ENCODE results near the gene UBE2L5. TPM values are rescaled to one million over a fixed set of nuclear protein-coding genes. Genes with fewer than 3 reads are reported as not detected.
A peak's percentile ranks its signal among the peaks of the same experiment; 100 is the strongest.
"Not testable (repeated sequence)": the region's sequence is repeated elsewhere in the genome, so short reads cannot be mapped to it uniquely, and the experiment has no call there.

UBE2L5 gene
- total RNA-seq, 6 experiments from 2014 or later: not detected

- DNase-seq: no peak
- H3K9me3 ChIP-seq: no peaks in the 10 kb centered on the region
- H3K4me3 ChIP-seq: no peak overlapping the region
- no peaks in the 10 kb centered on the region for H3K27me3 ChIP-seq
- H3K36me3 ChIP-seq: no peaks in the 10 kb centered on the region
- TF ChIP-seq POLR2A (IDR thresholded peaks at IDR 0.05): no peak
- TF ChIP-seq, protein P1, sequence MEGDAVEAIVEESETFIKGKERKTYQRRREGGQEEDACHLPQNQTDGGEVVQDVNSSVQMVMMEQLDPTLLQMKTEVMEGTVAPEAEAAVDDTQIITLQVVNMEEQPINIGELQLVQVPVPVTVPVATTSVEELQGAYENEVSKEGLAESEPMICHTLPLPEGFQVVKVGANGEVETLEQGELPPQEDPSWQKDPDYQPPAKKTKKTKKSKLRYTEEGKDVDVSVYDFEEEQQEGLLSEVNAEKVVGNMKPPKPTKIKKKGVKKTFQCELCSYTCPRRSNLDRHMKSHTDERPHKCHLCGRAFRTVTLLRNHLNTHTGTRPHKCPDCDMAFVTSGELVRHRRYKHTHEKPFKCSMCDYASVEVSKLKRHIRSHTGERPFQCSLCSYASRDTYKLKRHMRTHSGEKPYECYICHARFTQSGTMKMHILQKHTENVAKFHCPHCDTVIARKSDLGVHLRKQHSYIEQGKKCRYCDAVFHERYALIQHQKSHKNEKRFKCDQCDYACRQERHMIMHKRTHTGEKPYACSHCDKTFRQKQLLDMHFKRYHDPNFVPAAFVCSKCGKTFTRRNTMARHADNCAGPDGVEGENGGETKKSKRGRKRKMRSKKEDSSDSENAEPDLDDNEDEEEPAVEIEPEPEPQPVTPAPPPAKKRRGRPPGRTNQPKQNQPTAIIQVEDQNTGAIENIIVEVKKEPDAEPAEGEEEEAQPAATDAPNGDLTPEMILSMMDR (IDR thresholded peaks at IDR 0.05): no peak
- peak in 1 of 4 donors; percentile 65 for ATAC-seq
- intact Hi-C loops (cut with DNase I): no loop called here
- 52% methylated on average over 8 of the region's 8 CpGs for WGBS (ENCODE audit: insufficient coverage, low coverage, low lambda C conversion rate, missing lambda C conversion rate)
- H3K27ac ChIP-seq: no peak overlapping the region
- H3K4me1 ChIP-seq: no peaks in the 10 kb centered on the region
These were observed 18.8 kb downstream of the UBE2L5 start for GRCh38 chr13:30440910-30441703.

GRCh38 chr13:30442926-30443325, 20.6 kb downstream of the UBE2L5 start:
- TF ChIP-seq, protein P1 (IDR thresholded peaks at IDR 0.05): no peak
- no peak for TF ChIP-seq POLR2A (IDR thresholded peaks at IDR 0.05)
- no peak for ATAC-seq
- no peak for DNase-seq
- Histone ChIP-seq H3K4me1 (no peaks in the 10 kb centered on the region), H3K27ac (no peak overlapping the region), H3K9me3 (no peaks in the 10 kb centered on the region), H3K36me3 (no peaks in the 10 kb centered on the region), H3K4me3 (no peak overlapping the region), H3K27me3 (no peaks in the 10 kb centered on the region)
- intact Hi-C loops (cut with DNase I): no loop called here
- WGBS (ENCODE audit: insufficient coverage, low coverage, low lambda C conversion rate, missing lambda C conversion rate): 60% methylated on average over 5 of the region's 5 CpGs

DNA sequence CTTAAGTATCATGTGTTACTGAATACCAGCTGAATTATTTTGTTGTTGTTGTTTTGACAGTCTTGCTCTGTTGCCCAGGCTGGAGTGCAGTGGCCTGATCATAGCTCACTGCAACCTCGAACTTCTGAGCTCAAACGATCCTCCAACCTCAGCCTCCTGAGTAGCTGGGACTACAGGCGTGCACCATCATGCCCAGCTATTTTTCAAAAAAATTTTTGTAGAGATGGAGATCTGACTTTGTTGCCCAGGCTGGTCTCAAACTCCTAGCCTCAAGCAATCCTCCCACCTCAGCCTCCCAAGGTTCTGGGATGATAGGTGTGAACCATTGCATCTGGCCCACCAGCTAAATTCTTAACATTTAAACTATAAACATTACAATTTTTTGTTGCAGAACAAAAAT, 21.2 kb downstream of the UBE2L5 start:
- H3K36me3 ChIP-seq; H3K27me3 ChIP-seq; ATAC-seq; DNase-seq; intact Hi-C loops (cut with DNase I); H3K4me1 ChIP-seq; H3K27ac ChIP-seq; H3K9me3 ChIP-seq; H3K4me3 ChIP-seq: not testable (repeated sequence)
- WGBS (ENCODE audit: insufficient coverage, low coverage, low lambda C conversion rate, missing lambda C conversion rate): 84% methylated on average over 3 of the region's 3 CpGs

DNA sequence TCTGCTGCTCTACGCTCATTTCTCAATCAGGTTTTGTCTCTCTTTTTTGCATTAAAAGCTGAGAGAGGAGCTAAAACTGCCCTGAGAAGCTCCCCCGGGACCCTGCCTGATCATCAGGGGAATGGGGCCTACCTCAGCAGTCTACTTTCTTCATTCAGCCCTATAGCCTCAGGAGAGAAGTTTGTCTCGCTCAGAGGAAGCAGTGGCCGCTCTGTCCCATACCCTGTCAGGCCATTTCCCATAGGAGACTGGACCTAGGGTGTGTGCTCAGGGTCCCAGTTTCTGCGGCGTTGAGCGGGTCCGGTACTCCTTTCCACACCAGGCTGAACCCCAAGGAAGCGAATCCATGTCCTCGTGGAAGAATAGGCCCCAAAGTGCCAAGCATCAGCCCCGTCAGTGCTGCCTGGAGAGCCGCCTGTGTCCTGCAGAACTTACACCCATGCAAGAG, 21.7 kb downstream of the UBE2L5 start:
- intact Hi-C loops (cut with DNase I): no loop called here
- DNase-seq (no peak), ATAC-seq (no peak)
- no peaks in the 10 kb centered on the region for H3K9me3 ChIP-seq
- H3K27me3 ChIP-seq: no peaks in the 10 kb centered on the region
- 76% methylated on average over 3 of the region's 12 CpGs for WGBS (ENCODE audit: insufficient coverage, low coverage, low lambda C conversion rate, missing lambda C conversion rate)
- H3K4me3 ChIP-seq: no peak overlapping the region
- no peaks in the 10 kb centered on the region for H3K36me3 ChIP-seq
- TF ChIP-seq POLR2A (IDR thresholded peaks at IDR 0.05): no peak
- TF ChIP-seq, protein P1 (IDR thresholded peaks at IDR 0.05): no peak
- no peak overlapping the region for H3K27ac ChIP-seq
- H3K4me1 ChIP-seq: no peaks in the 10 kb centered on the region

- peak overlapping the region in 1 of 3 donors; percentile 39 for H3K4me3 ChIP-seq
- no peaks in the 10 kb centered on the region for H3K9me3 ChIP-seq
- no peaks in the 10 kb centered on the region for H3K4me1 ChIP-seq
- no peaks in the 10 kb centered on the region for H3K36me3 ChIP-seq
- TF ChIP-seq POLR2A (IDR thresholded peaks at IDR 0.05): no peak
- no peaks in the 10 kb centered on the region for H3K27me3 ChIP-seq
- ATAC-seq: no peak
- peak overlapping the region; percentile 25 to 68 (median 54) for H3K27ac ChIP-seq
- WGBS (ENCODE audit: insufficient coverage, low coverage, low lambda C conversion rate, missing lambda C conversion rate): 57% methylated on average over 5 of the region's 7 CpGs
- intact Hi-C loops (cut with DNase I): no loop called here
- no peak for DNase-seq
These were observed 23.8 kb downstream of the UBE2L5 start for GRCh38 chr13:30446126-30446500.
